IMR-90 (cell line): ENCODE measurements around the gene GCM1. TPM values are rescaled to one million over a fixed set of nuclear protein-coding genes. Genes with fewer than 3 reads are reported as not detected.

Source experiments
- ATAC-seq: fragments of 200-7000 bp; cut with Tn5 transposase; 2 replicates; pipeline ENCODE4 v1.9.1; 2020; ENCODE audit warnings: low read depth, mild to moderate bottlenecking, moderate library complexity
- BruUV-seq: library from RNA; stranded (reverse); fragments of 400-500 nt; replicated peaks from 2 replicates; lab custom pipeline; 2021; lab: Mats Ljungman, UMichigan
- CTCF ChIA-PET: fragments of 300-600 bp; formaldehyde crosslinking; extraction: SDS; loops from one replicate; lab custom pipeline; 2021; ENCODE audit warnings: antibody characterized with exemption; lab: Yijun Ruan, JAX
- POLR2A ChIA-PET: fragments of 300-600 bp; sonication (Branson Sonifier 250); formaldehyde crosslinking; loops from one replicate; lab custom pipeline; 2022; ENCODE audit warnings: antibody characterized with exemption; ENCODE audit not compliant: unreplicated experiment; lab: Charles Lee
- DNase-seq: peaks from one replicate; pipeline ENCODE4 v3.0.0; 2013
- H2AFZ ChIP-seq: replicated peaks from 2 replicates; pipeline ENCODE3; 2013; ENCODE audit warnings: low read length, mild to moderate bottlenecking; ENCODE audit not compliant: poor library complexity
- H2AK5ac ChIP-seq: 2 replicates; pipeline ENCODE4 v1.6.1; 2013; ENCODE audit warnings: low read depth, low read length, inconsistent platforms
- H2AK9ac ChIP-seq: replicated peaks from 2 replicates; pipeline ENCODE3; 2013; ENCODE audit warnings: mild to moderate bottlenecking, low read depth, low read length, moderate library complexity; ENCODE audit not compliant: poor library complexity
- H2BK120ac ChIP-seq: 2 replicates; pipeline ENCODE4 v1.6.1; 2013; ENCODE audit warnings: low read depth, low read length, inconsistent platforms
- H2BK15ac ChIP-seq: 3 replicates; pipeline ENCODE4 v1.6.1; 2013; ENCODE audit warnings: low read depth, low read length, inconsistent platforms
- H2BK20ac ChIP-seq: 2 replicates; pipeline ENCODE4 v1.6.1; 2013; ENCODE audit warnings: low read depth, mild to moderate bottlenecking, inconsistent platforms, low read length, moderate library complexity
- H2BK5ac ChIP-seq: 2 replicates; pipeline ENCODE4 v1.6.1; 2013; ENCODE audit warnings: mild to moderate bottlenecking, low read depth, low read length, inconsistent platforms; ENCODE audit not compliant: poor library complexity, severe bottlenecking
- H3K14ac ChIP-seq: replicated peaks from 2 replicates; pipeline ENCODE4 v1.6.1; 2013; ENCODE audit warnings: low read depth, low read length, inconsistent platforms
- H3K18ac ChIP-seq: 2 replicates; pipeline ENCODE4 v1.6.1; 2013; ENCODE audit warnings: low read depth, low read length, control low read depth
- H3K23ac ChIP-seq: 2 replicates; pipeline ENCODE4 v1.6.1; 2013; ENCODE audit warnings: low read depth, low read length, inconsistent platforms
- H3K27ac ChIP-seq: 2 replicates; pipeline ENCODE4 v1.5.1; 2013; ENCODE audit warnings: mild to moderate bottlenecking, control low read depth, low read length; ENCODE audit not compliant: insufficient read depth
- H3K27me3 ChIP-seq: 2 replicates; pipeline ENCODE4 v1.6.1; 2013; ENCODE audit warnings: low read length; ENCODE audit not compliant: control insufficient read depth, insufficient read depth
- H3K36me3 ChIP-seq: 2 replicates; pipeline ENCODE4 v1.6.1; 2013; ENCODE audit warnings: low read length, mixed read lengths; ENCODE audit not compliant: control insufficient read depth, insufficient read depth
- H3K4ac ChIP-seq: 2 replicates; pipeline ENCODE4 v1.6.1; 2013; ENCODE audit warnings: low read depth, low read length, inconsistent platforms
- H3K4me1 ChIP-seq: 2 replicates; pipeline ENCODE4 v1.6.1; 2013; ENCODE audit warnings: low read length, mixed read lengths; ENCODE audit not compliant: control insufficient read depth, insufficient read depth
- H3K4me2 ChIP-seq: 2 replicates; pipeline ENCODE4 v1.6.1; 2013; ENCODE audit warnings: low read depth, mild to moderate bottlenecking, control low read depth, low read length, moderate library complexity
- H3K4me3 ChIP-seq: 2 replicates; pipeline ENCODE4 v1.5.1; 2013; ENCODE audit warnings: low read depth, mild to moderate bottlenecking, control low read depth, low read length, moderate library complexity; ENCODE audit not compliant: insufficient read depth
- H3K56ac ChIP-seq: 2 replicates; pipeline ENCODE4 v1.6.1; 2013; ENCODE audit warnings: low read length, inconsistent platforms; ENCODE audit not compliant: insufficient read depth; ENCODE audit errors: extremely low read depth
- H3K79me1 ChIP-seq, 2 experiments: 2 replicates each; pipeline ENCODE4 v1.6.1; 2013; ENCODE audit warnings: low read length in 2 of 2, inconsistent platforms in 1 of 2, low read depth in 1 of 2
- H3K9ac ChIP-seq: 2 replicates; pipeline ENCODE4 v1.6.1; 2013; ENCODE audit warnings: low read depth, low read length, control low read depth
- H3K9me1 ChIP-seq: 2 replicates; pipeline ENCODE4 v1.6.1; 2013; ENCODE audit warnings: low read length, inconsistent platforms; ENCODE audit not compliant: insufficient read depth
- H3K9me3 ChIP-seq: 2 replicates; pipeline ENCODE4 v1.6.1; 2013; ENCODE audit warnings: low read length; ENCODE audit not compliant: control insufficient read depth, insufficient read depth
- H4K20me1 ChIP-seq: 2 replicates; pipeline ENCODE4 v1.6.1; 2013; ENCODE audit warnings: low read length, inconsistent platforms; ENCODE audit not compliant: insufficient read depth
- H4K5ac ChIP-seq: 2 replicates; pipeline ENCODE4 v1.6.1; 2013; ENCODE audit warnings: mild to moderate bottlenecking, low read depth, low read length, control low read depth
- H4K8ac ChIP-seq, 2 experiments: 2 replicates each; pipeline ENCODE4 v1.6.1; 2013; ENCODE audit warnings: low read depth in 2 of 2, low read length in 2 of 2, control low read depth in 1 of 2, inconsistent platforms in 1 of 2
- H4K91ac ChIP-seq: 2 replicates; pipeline ENCODE4 v1.6.1; 2013; ENCODE audit warnings: low read depth, low read length, inconsistent platforms; ENCODE audit not compliant: insufficient read depth
- CTCF ChIP-seq: conservative IDR thresholded peaks from 2 replicates; pipeline ENCODE4 v1.5.1; 2012; ENCODE audit warnings: mild to moderate bottlenecking, low read depth, low read length, improper control_type of control experiment
- RCOR1 ChIP-seq: IDR thresholded peaks from 2 replicates; pipeline ENCODE4 v1.6.1; 2012; ENCODE audit warnings: mild to moderate bottlenecking, low read length, improper control_type of control experiment; ENCODE audit not compliant: insufficient replicate concordance
- WGBS, 2 experiments: methylation state at CpG; one replicate each; pipeline versions ENCODE4 v1.1.5 to v1.1.7; 2013; ENCODE audit warnings: missing lambda C conversion rate in 2 of 2; ENCODE audit not compliant: insufficient read length in 1 of 2; ENCODE audit errors: extremely low coverage in 2 of 2; 5-methylcytosine and 5-hydroxymethylcytosine counted together
- dilution Hi-C: fragments of 300-500 bp; cut with HindIII; formaldehyde crosslinking; loops from one replicate; pipeline ENCODE4 v1.14.3; 2018; ENCODE audit warnings: low sequenced_read_pairs; ENCODE audit not compliant: unreplicated experiment
- in situ Hi-C: fragments of 300-500 bp; cut with MboI; formaldehyde crosslinking; loops from 3 replicates; pipeline ENCODE4 v1.14.3; 2019; ENCODE audit warnings: low sequenced_read_pairs, inconsistent platforms, mixed read lengths
- intact Hi-C: fragments of 100-400 bp; cut with micrococcal nuclease; formaldehyde crosslinking; loops from 2 replicates; pipeline ENCODE4 v1.10.0; 2022
- polyA plus RNA-seq, 3 experiments: library from polyadenylated mRNA; depleted of rRNA; stranded (reverse); fragments of >200 nt; gene quantifications; 2 replicates each; pipeline ENCODE4 v1.2.3, GENCODE V29; 2012; ENCODE audit warnings: low replicate concordance in 1 of 3
- total RNA-seq: library from RNA; depleted of rRNA; stranded (reverse); fragments of >200 nt; gene quantifications from 2 replicates; pipeline ENCODE4 v1.2.3, GENCODE V29; 2012

The GCM1 gene
- total and polyA plus RNA-seq, 2 of the 4 experiments (the other 2 are of a cell fraction): not detected

GRCh38 chr6:53197553-53197952, 48.9 kb upstream of the GCM1 start:
- POLR2A ChIA-PET: no interaction called here

More at GRCh38 chr6:53197553-53197952, 48.9 kb upstream of the GCM1 start:
- Histone ChIP-seq H3K18ac (no peak overlapping the region), H2BK120ac (no peak overlapping the region), H3K4me1 (no peaks in the 10 kb centered on the region), H3K14ac (no peak overlapping the region), H2BK5ac (no peak overlapping the region), H2AK5ac (no peak overlapping the region), H3K27ac (no peak overlapping the region), H3K79me1 (no peaks in the 10 kb centered on the region), H4K5ac (no peak overlapping the region), H4K20me1 (no peaks in the 10 kb centered on the region), H3K9me3 (no peaks in the 10 kb centered on the region), H2BK20ac (no peak overlapping the region), H3K36me3 (no peaks in the 10 kb centered on the region), H4K91ac (no peak overlapping the region), H3K9me1 (no peaks in the 10 kb centered on the region), H3K4me2 (no peak overlapping the region), H3K27me3 (peaks cover 9% of the 10 kb centered on the region), H3K9ac (no peak overlapping the region), H3K56ac (no peak overlapping the region), H2AFZ (no peak overlapping the region), H3K4ac (no peak overlapping the region), H2AK9ac (no peak overlapping the region), H4K8ac (no peak overlapping the region), H2BK15ac (no peak overlapping the region), H3K4me3 (no peak overlapping the region), H3K23ac (no peak overlapping the region)
- no peak for DNase-seq
- intact Hi-C loops (no loop called here), dilution Hi-C loops (no loop called here), in situ Hi-C loops (loop anchor here (25.0 kb wide), 1 partner anchor 740 kb away; no protein-coding TSS in a partner anchor)
- BruUV-seq: no TSS peak
- CTCF ChIA-PET: no interaction called here
- TF ChIP-seq CTCF (no peak), RCOR1 (no peak)
- ATAC-seq: no peak
- WGBS, 2 experiments: 100% methylated on average over 1 of the region's 3 CpGs; no CpG with 5 or more reads in 1 of the 2 experiments
